Karpas-422 (cell line): Measurements from ENCODE around the gene MZT1. TPM values are rescaled to one million over a fixed set of nuclear protein-coding genes. Genes with fewer than 3 reads are reported as not detected.
A peak's percentile ranks its signal among the peaks of the same experiment; 100 is the strongest.
"Not testable (repeated sequence)": the region's sequence is repeated elsewhere in the genome, so short reads cannot be mapped to it uniquely, and the experiment has no call there.

Experiments
- DNase-seq: peaks from one replicate; pipeline ENCODE4 v3.0.0-alpha.2; 2015
- H2AFZ ChIP-seq: fragments of 200-600 bp; sonication (generic); 2 replicates; pipeline ENCODE4 v1.6.1; 2014; ENCODE audit warnings: antibody characterized with exemption, low read length, mixed read lengths
- H3K27ac ChIP-seq: fragments of 200-600 bp; sonication (generic); 2 replicates; pipeline ENCODE4 v1.5.1; 2014; ENCODE audit warnings: mild to moderate bottlenecking, low read length, moderate library complexity
- H3K27me3 ChIP-seq: fragments of 200-600 bp; sonication (generic); 2 replicates; pipeline ENCODE4 v1.6.1; 2014; ENCODE audit warnings: low read length, mixed read lengths
- H3K36me3 ChIP-seq: fragments of 200-600 bp; sonication (generic); 2 replicates; pipeline ENCODE4 v1.6.1; 2014; ENCODE audit warnings: low read length, mixed read lengths; ENCODE audit not compliant: insufficient read depth
- H3K4me1 ChIP-seq: fragments of 200-600 bp; sonication (generic); 2 replicates; pipeline ENCODE4 v1.6.1; 2014; ENCODE audit warnings: mild to moderate bottlenecking, low read length, mixed read lengths
- H3K4me2 ChIP-seq: fragments of 200-600 bp; sonication (generic); 2 replicates; pipeline ENCODE4 v1.6.1; 2014; ENCODE audit warnings: low read length, low read depth, mild to moderate bottlenecking; ENCODE audit not compliant: poor library complexity, severe bottlenecking
- H3K4me3 ChIP-seq: fragments of 200-600 bp; sonication (generic); 2 replicates; pipeline ENCODE4 v1.5.1; 2014; ENCODE audit warnings: mild to moderate bottlenecking, antibody characterized with exemption, low read length, mixed read lengths
- H3K79me2 ChIP-seq: fragments of 200-600 bp; sonication (generic); 2 replicates; pipeline ENCODE4 v1.6.1; 2014; ENCODE audit warnings: mild to moderate bottlenecking, low read length, mixed read lengths
- H3K9ac ChIP-seq: fragments of 200-600 bp; sonication (generic); 2 replicates; pipeline ENCODE4 v1.6.0; 2014; ENCODE audit warnings: low read length
- H3K9me2 ChIP-seq: fragments of 200-600 bp; sonication (generic), shearing (Covaris generic); replicated peaks from 2 replicates; pipeline ENCODE4 v1.6.0; 2014; ENCODE audit warnings: mild to moderate bottlenecking, low read length, moderate library complexity; ENCODE audit not compliant: insufficient read depth
- H3K9me3 ChIP-seq: fragments of 300-700, 200-600 bp; sonication (generic); 2 replicates; pipeline ENCODE4 v1.6.1; 2014; ENCODE audit warnings: low read length, mixed read lengths
- H4K20me1 ChIP-seq: fragments of 200-600 bp; sonication (generic); 2 replicates; pipeline ENCODE4 v1.6.1; 2014; ENCODE audit warnings: mild to moderate bottlenecking, antibody characterized with exemption, low read length, low read depth; ENCODE audit not compliant: insufficient read depth
- total RNA-seq: library from RNA; depleted of rRNA; stranded (reverse); fragments of >200 nt; shearing (Covaris generic); gene quantifications from 2 replicates; pipeline ENCODE4 v1.2.3, GENCODE V29; 2014; ENCODE audit warnings: low replicate concordance

Gene MZT1
- total RNA-seq, 1 experiment from 2014 or later = 67.4 TPM

DNA sequence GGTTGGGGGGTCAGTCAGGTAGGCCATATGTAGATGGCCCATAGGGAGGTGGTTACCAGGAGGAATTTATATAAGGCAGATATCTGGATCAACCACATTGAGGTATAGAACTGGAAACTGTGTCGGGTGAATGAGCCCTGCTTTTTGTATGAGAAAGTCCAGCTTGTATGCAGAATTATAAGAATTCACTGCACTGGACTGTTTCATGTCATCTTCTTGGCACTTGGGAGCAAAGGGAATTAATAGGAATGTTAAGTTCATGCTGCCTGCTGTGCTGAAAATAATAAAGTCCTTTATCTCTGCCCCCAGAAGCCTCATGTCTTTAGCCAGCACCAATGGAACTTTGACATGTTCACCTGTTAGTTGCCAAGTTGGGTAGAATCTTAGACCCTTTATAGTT, 12.6 kb upstream of the MZT1 start:
- Histone ChIP-seq H3K9me2 (no peaks in the 10 kb centered on the region), H3K9me3 (no peaks in the 10 kb centered on the region), H3K4me3 (no peak overlapping the region), H4K20me1 (0 out of 2 replicates have a peak, but pooled peaks cover 2% of the 10 kb centered on the region), H3K79me2 (peaks cover 82% of the 10 kb centered on the region), H3K9ac (no peak overlapping the region), H2AFZ (no peak overlapping the region), H3K27me3 (no peaks in the 10 kb centered on the region), H3K4me2 (no peak overlapping the region), H3K4me1 (no peaks in the 10 kb centered on the region), H3K27ac (no peak overlapping the region), H3K36me3 (peaks cover 77% of the 10 kb centered on the region; the same call in 1 of the 2 replicates)
- no peak for DNase-seq

DNA sequence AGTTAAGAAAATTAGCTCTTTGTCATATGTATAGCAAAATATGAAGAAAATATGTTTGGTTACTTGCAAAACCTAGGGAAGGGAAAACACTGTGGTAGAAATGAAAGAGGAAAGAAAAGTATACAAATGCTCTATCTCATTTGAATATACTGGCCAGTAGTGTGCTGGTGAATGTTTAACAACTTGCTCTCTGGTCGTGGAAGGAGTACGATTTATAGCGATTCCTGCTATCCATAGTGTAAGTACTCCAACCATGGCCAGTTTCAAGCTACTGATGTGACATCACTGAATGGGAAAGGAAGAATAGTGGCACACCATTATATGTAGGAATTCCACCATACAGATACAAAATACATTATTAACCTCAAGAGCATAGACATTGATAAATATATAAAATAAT, 9.6 kb upstream of the MZT1 start:
- Histone ChIP-seq H4K20me1 (no peaks in the 10 kb centered on the region), H2AFZ (no peak overlapping the region), H3K4me1 (no peaks in the 10 kb centered on the region), H3K4me2 (no peak overlapping the region), H3K36me3 (peaks cover 71% of the 10 kb centered on the region), H3K27me3 (no peaks in the 10 kb centered on the region), H3K4me3 (no peak overlapping the region), H3K27ac (no peak overlapping the region), H3K79me2 (peaks cover 86% of the 10 kb centered on the region), H3K9me3 (no peaks in the 10 kb centered on the region), H3K9ac (no peak overlapping the region), H3K9me2 (no peaks in the 10 kb centered on the region)
- DNase-seq = no peak

DNA sequence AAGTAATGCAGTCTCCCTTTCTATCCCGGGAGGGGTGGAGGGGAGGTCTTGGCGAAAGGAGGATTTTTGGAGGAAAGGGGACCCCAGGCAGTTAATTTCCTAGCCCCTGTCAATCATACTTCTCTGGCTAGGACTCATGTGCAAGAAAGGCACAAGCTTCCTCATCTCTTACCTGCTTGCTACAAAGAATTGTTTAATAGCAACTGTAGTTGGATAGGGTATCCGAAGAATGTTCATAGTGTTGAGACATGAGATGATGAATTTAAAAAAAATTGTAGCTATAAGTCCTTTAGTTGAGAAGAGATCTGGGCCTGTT, 819 bp upstream of the MZT1 start:
- Histone ChIP-seq H2AFZ (no peak overlapping the region), H3K27ac (peak overlapping the region; percentile 57), H3K9ac (peak overlapping the region; percentile 88), H3K4me2 (peak overlapping the region; percentile 91), H3K4me3 (peak overlapping the region; percentile 89), H3K27me3 (no peaks in the 10 kb centered on the region), H3K36me3 (peaks cover 52% of the 10 kb centered on the region), H3K9me3 (no peaks in the 10 kb centered on the region), H3K9me2 (no peaks in the 10 kb centered on the region), H3K4me1 (peaks cover 36% of the 10 kb centered on the region), H3K79me2 (peaks cover 92% of the 10 kb centered on the region), H4K20me1 (no peaks in the 10 kb centered on the region)
- peak; percentile 46 for DNase-seq

DNA sequence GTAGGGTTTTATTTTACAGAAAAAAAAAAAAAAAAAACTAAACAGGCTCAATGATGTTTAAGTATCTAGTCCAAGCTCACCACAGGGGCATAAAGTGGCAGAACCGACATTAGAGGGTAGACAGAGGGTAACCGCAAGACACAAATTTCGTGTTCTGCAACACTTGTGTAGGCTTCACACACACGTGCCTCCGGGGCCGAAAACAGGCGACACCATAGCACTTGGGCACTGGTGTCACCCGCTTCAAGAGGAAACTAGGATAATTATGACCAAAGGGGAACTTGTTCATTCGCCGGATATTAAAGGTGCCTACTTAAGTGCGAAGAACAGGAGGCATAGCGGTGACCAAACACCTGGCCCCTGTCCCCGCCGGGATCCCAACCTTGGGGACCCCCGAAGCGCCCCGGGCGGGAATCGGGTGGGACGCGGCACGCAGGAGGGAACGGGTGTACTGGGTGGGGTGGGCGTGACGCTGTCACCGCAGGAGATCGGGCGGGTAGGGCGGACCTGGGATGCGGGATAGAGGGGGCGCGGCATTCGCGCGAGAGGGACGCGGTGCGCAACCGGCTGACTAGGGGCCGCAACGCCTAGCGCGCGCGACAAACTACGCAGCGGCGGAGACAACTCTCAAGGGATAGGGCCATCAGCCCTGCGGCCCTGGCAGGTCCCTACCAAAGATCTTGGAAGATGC, 558 bp downstream of the MZT1 start:
- H3K9ac ChIP-seq = peak overlapping the region; percentile 99
- peaks cover 36% of the 10 kb centered on the region for H3K4me1 ChIP-seq
- H3K36me3 ChIP-seq = peaks cover 56% of the 10 kb centered on the region
- peak overlapping the region; percentile 89 for H3K4me3 ChIP-seq
- H3K27me3 ChIP-seq = no peaks in the 10 kb centered on the region
- H3K4me2 ChIP-seq = peak overlapping the region; percentile 82
- H3K9me2 ChIP-seq = no peaks in the 10 kb centered on the region
- H2AFZ ChIP-seq = peak overlapping the region; percentile 75; the same call in 1 of the 2 replicates
- H3K79me2 ChIP-seq = peaks cover 96% of the 10 kb centered on the region
- H3K27ac ChIP-seq = peak overlapping the region; percentile 67
- no peaks in the 10 kb centered on the region for H4K20me1 ChIP-seq
- DNase-seq = peak; percentile 81
- H3K9me3 ChIP-seq = no peaks in the 10 kb centered on the region

DNA sequence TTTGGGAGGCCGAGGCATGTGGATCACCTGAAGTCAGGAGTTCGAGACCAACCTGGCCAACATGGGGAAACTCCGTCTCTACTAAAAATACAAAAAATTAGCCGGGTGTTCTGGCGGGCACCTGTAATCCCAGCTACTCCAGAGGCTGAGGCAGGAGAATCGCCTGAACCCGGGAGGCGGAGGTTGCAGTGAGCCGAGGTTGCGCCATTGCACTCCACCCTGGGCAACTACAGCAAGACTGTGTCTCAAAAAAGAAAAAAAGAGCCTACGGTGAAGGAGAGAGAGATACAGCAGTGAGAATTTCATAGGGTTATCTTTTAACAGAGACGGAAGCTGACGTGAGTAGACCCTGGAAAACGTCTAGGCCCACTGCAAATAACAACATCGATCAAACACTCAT, 1.2 kb downstream of the MZT1 start:
- peak overlapping the region; percentile 82 for H3K4me2 ChIP-seq

DNA sequence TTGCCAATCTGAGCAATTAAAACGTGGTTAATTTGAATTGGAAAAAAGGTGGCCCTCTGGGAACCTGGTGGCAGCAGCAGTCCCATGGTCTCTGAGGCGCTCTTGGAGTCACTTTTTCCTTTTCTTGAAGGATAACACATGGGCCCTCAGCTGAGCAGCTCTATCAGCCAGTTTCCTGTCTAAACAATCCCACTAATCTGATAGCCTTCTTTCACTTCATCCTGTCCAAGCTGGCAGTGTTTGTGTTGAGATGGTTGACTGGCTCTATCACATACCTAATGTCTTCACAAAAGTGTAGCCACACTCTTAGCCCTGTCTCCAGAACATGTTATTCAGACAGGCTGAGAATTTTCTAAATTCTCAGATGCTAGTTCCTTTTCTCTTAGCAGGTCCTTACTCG, 10.7 kb downstream of the MZT1 start:
- peaks cover 89% of the 10 kb centered on the region for H3K36me3 ChIP-seq
- H3K27ac ChIP-seq = no peak overlapping the region
- H4K20me1 ChIP-seq = peaks cover 16% of the 10 kb centered on the region; the same call in 1 of the 2 replicates
- H2AFZ ChIP-seq = no peak overlapping the region
- no peaks in the 10 kb centered on the region for H3K4me1 ChIP-seq
- no peak for DNase-seq
- H3K79me2 ChIP-seq = peaks cover 99% of the 10 kb centered on the region
- H3K9me2 ChIP-seq = no peaks in the 10 kb centered on the region
- H3K9ac ChIP-seq = no peak overlapping the region
- H3K9me3 ChIP-seq = no peaks in the 10 kb centered on the region
- H3K27me3 ChIP-seq = no peaks in the 10 kb centered on the region
- no peak overlapping the region for H3K4me3 ChIP-seq
- no peak overlapping the region for H3K4me2 ChIP-seq

More for the DNA sequence above, 1.2 kb downstream of the MZT1 start:
- Histone ChIP-seq H3K36me3 (peaks cover 57% of the 10 kb centered on the region), H3K9ac (peak overlapping the region; percentile 99), H3K4me3 (peak overlapping the region; percentile 89), H3K4me1 (peaks cover 36% of the 10 kb centered on the region), H3K79me2 (peaks cover 96% of the 10 kb centered on the region)
- H2AFZ ChIP-seq, H4K20me1 ChIP-seq, H3K27ac ChIP-seq, H3K9me3 ChIP-seq, DNase-seq, H3K9me2 ChIP-seq, H3K27me3 ChIP-seq: not testable (repeated sequence)

DNA sequence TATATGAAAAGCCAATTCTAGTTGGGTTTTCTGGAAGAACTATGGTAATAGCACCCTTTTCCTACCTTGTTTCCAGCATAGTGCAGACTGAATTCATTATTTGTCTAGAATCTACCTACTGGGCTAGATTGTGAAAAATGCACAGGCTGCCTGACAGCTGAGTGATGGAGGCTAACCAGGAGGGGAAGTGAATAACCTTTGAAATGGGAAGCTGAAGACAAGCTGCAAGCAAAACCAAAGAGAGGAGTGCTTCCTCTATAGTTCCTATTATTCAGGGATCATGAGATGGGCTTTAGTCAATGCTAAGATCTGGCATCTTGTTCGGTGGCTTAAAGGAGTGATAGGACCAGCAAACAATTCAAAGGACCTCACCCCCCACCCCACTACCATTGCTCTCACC, 26.9 kb downstream of the MZT1 start:
- H3K4me3 ChIP-seq = no peak overlapping the region
- no peaks in the 10 kb centered on the region for H3K9me3 ChIP-seq
- no peaks in the 10 kb centered on the region for H3K4me1 ChIP-seq
- H3K9me2 ChIP-seq = no peaks in the 10 kb centered on the region
- H4K20me1 ChIP-seq = 0 out of 2 replicates have a peak, but pooled peaks cover 3% of the 10 kb centered on the region
- H3K79me2 ChIP-seq = no peaks in the 10 kb centered on the region
- H3K4me2 ChIP-seq = no peak overlapping the region
- H3K9ac ChIP-seq = no peak overlapping the region
- H3K27ac ChIP-seq = no peak overlapping the region
- no peaks in the 10 kb centered on the region for H3K27me3 ChIP-seq
- no peak overlapping the region for H2AFZ ChIP-seq
- no peaks in the 10 kb centered on the region for H3K36me3 ChIP-seq
- DNase-seq = no peak

DNA sequence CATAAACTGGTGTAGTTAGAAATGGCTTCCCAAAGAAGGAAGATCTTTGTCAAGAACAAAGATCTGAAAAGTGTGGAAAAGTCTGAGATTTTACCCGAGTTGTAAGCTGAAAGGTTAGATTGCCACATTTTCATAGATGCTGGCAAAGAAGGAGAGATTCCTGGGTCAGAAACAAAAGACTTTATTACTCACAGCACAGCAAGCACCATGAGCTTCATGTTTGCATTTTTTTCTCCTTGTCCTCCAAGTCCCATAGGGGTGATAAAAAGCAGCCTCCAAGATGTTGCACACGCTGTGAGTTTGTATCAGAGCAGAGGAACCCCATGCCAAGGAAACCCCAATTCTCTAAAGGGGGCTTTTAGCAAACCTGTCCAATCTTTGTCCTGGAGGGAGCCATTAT, 29.3 kb downstream of the MZT1 start:
- no peak overlapping the region for H3K27ac ChIP-seq
- H2AFZ ChIP-seq = no peak overlapping the region
- no peaks in the 10 kb centered on the region for H3K9me3 ChIP-seq
- H3K9me2 ChIP-seq = no peaks in the 10 kb centered on the region
- no peaks in the 10 kb centered on the region for H3K79me2 ChIP-seq
- no peaks in the 10 kb centered on the region for H3K27me3 ChIP-seq
- H3K4me2 ChIP-seq = no peak overlapping the region
- H3K4me3 ChIP-seq = no peak overlapping the region
- no peaks in the 10 kb centered on the region for H3K36me3 ChIP-seq
- no peak for DNase-seq
- no peak overlapping the region for H3K9ac ChIP-seq
- no peaks in the 10 kb centered on the region for H3K4me1 ChIP-seq
- 0 out of 2 replicates have a peak, but pooled peaks cover 3% of the 10 kb centered on the region for H4K20me1 ChIP-seq
